Panc1 (cell line): ENCODE results near the gene ABL1.

Source experiments
- CTCF ChIP-seq: fragments of 450-650 bp; IDR thresholded peaks from 2 replicates; pipeline ENCODE4 v1.5.1; 2017; ENCODE audit warnings: mild to moderate bottlenecking
- POLR2AphosphoS5 ChIP-seq: IDR thresholded peaks from 2 replicates; pipeline ENCODE4 v1.6.1; 2012; ENCODE audit warnings: mild to moderate bottlenecking, low read depth, low read length, moderate library complexity
- SIN3A ChIP-seq: IDR thresholded peaks from 2 replicates; pipeline ENCODE4 v1.6.1; 2012; ENCODE audit warnings: low read depth, mild to moderate bottlenecking, low read length, moderate library complexity, borderline replicate concordance; ENCODE audit not compliant: insufficient read depth
- TF ChIP-seq, protein P1 (sequence below), 2 experiments: IDR thresholded peaks; 2 replicates each; pipeline ENCODE4 v1.6.1; 2011 to 2012; ENCODE audit warnings: low read depth in 2 of 2, control low read depth in 1 of 2, low read length in 1 of 2, mild to moderate bottlenecking in 1 of 2, moderate library complexity in 1 of 2; ENCODE audit not compliant: insufficient read depth in 1 of 2

DNA sequence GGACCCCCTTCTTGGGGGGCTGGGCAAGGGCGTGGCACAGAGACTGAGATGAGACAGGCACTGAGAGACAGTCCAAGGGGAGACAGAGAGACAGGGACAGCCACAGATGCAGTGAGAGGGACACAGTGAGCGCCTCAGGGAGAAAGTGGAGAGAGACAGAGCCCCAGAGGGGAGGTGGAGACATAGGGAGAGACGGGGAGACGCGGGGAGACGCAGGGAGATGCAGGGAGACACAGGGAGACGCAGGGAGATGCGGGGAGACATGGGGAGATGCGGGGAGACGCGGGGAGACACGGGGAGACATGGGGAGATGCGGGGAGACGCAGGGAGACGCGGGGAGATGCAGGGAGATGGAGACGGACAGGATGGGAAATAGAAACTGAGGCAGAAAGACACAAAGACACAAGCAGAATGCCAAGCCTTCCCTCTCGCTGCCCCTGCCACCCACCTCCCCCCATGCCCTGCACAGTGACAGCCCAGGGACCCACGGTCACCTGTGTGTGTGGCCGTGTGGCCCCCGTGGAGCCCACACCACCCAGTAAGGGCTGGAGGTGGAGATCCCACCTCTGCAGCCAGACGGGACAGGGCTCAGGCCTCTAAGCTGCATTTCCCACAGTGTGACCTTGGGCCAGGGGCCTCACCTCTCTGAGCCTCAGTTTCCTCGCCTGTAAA is 95.2 kb downstream of the ABL1 start:
- TF ChIP-seq CTCF (no peak), SIN3A (no peak), POLR2AphosphoS5 (no peak)
- TF ChIP-seq, protein P1, sequence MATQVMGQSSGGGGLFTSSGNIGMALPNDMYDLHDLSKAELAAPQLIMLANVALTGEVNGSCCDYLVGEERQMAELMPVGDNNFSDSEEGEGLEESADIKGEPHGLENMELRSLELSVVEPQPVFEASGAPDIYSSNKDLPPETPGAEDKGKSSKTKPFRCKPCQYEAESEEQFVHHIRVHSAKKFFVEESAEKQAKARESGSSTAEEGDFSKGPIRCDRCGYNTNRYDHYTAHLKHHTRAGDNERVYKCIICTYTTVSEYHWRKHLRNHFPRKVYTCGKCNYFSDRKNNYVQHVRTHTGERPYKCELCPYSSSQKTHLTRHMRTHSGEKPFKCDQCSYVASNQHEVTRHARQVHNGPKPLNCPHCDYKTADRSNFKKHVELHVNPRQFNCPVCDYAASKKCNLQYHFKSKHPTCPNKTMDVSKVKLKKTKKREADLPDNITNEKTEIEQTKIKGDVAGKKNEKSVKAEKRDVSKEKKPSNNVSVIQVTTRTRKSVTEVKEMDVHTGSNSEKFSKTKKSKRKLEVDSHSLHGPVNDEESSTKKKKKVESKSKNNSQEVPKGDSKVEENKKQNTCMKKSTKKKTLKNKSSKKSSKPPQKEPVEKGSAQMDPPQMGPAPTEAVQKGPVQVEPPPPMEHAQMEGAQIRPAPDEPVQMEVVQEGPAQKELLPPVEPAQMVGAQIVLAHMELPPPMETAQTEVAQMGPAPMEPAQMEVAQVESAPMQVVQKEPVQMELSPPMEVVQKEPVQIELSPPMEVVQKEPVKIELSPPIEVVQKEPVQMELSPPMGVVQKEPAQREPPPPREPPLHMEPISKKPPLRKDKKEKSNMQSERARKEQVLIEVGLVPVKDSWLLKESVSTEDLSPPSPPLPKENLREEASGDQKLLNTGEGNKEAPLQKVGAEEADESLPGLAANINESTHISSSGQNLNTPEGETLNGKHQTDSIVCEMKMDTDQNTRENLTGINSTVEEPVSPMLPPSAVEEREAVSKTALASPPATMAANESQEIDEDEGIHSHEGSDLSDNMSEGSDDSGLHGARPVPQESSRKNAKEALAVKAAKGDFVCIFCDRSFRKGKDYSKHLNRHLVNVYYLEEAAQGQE (IDR thresholded peaks at IDR 0.05; ENCODE audit: insufficient read depth in 1 of 2, low read depth in 2 of 2, low read length in 1 of 2), result no peak
